ENCODE data around the gene ANTKMT. TPM values are rescaled to one million over a fixed set of nuclear protein-coding genes. Genes with fewer than 3 reads are reported as not detected.

ANTKMT gene
- total and polyA plus RNA-seq, 2 of the 4 experiments (the other 2 are of a cell fraction), result 7.3 to 16.2 TPM

- no peak overlapping the region for H3K14ac ChIP-seq (replicated peaks; ENCODE audit: low read depth, low read length)
- no peak overlapping the region for H3K9ac ChIP-seq (ENCODE audit: low read depth, low read length)
- no peak overlapping the region for H3K4ac ChIP-seq (ENCODE audit: low read depth, low read length)
- no peak overlapping the region for H3K18ac ChIP-seq (ENCODE audit: low read depth, low read length)
- H3K4me3 ChIP-seq (ENCODE audit: insufficient read depth, low read depth, low read length), result no peak overlapping the region
- no peak overlapping the region for H4K8ac ChIP-seq (ENCODE audit: low read depth in 2 of 2, low read length in 2 of 2)
- H2BK20ac ChIP-seq (ENCODE audit: low read depth, low read length), result no peak overlapping the region
- H2AK9ac ChIP-seq (replicated peaks; ENCODE audit: low read depth, low read length, poor library complexity), result peak overlapping the region; percentile 35
- H4K5ac ChIP-seq (ENCODE audit: low read depth, low read length), result no peak overlapping the region
- DNase-seq, result no peak
- peaks cover 13 to 15% of the 10 kb centered on the region in 2 experiments for H3K79me1 ChIP-seq (ENCODE audit: low read depth in 1 of 2, low read length in 2 of 2)
- no peak overlapping the region for H3K56ac ChIP-seq (ENCODE audit: extremely low read depth, insufficient read depth, low read length)
- dilution Hi-C loops (cut with HindIII; ENCODE audit: low sequenced_read_pairs, unreplicated experiment), result no loop called here
- no peak overlapping the region for H2BK5ac ChIP-seq (ENCODE audit: low read depth, low read length, poor library complexity, severe bottlenecking)
- TF ChIP-seq USF2 (IDR thresholded peaks at IDR 0.05; ENCODE audit: low read depth, low read length) (no peak), CHD1 (IDR thresholded peaks at IDR 0.05; ENCODE audit: low read depth, low read length) (no peak), MXI1 (IDR thresholded peaks at IDR 0.05; ENCODE audit: borderline replicate concordance, low read depth, low read length) (no peak), BHLHE40 (IDR thresholded peaks at IDR 0.05; ENCODE audit: low read depth, low read length) (no peak), RCOR1 (IDR thresholded peaks at IDR 0.05; ENCODE audit: insufficient replicate concordance, low read length) (no peak), ELK1 (IDR thresholded peaks at IDR 0.05; ENCODE audit: borderline replicate concordance, low read depth, low read length) (no peak), CTCF (conservative IDR thresholded peaks at IDR 0.05; ENCODE audit: low read depth, low read length) (no peak), SMC3 (IDR thresholded peaks at IDR 0.05; ENCODE audit: low read depth, low read length) (no peak), RFX5 (IDR thresholded peaks at IDR 0.05; ENCODE audit: low read depth, low read length) (no peak), NFE2L2 (IDR thresholded peaks at IDR 0.05; ENCODE audit: low read depth, low read length) (no peak), MAFK (IDR thresholded peaks at IDR 0.05; ENCODE audit: low read depth, low read length) (no peak), RAD21 (IDR thresholded peaks at IDR 0.05; ENCODE audit: low read length) (no peak)
- no peak overlapping the region for H3K27ac ChIP-seq (ENCODE audit: insufficient read depth, low read length)
- H2AK5ac ChIP-seq (ENCODE audit: low read depth, low read length), result no peak overlapping the region
- H3K36me3 ChIP-seq (ENCODE audit: control insufficient read depth, insufficient read depth, low read length), result peaks cover 1% of the 10 kb centered on the region; the same call in 1 of the 2 replicates
- ChIA-PET CTCF (no interaction called here), POLR2A (ENCODE audit: unreplicated experiment) (no interaction called here)
- peaks cover 2% of the 10 kb centered on the region; the same call in 1 of the 2 replicates for H3K9me1 ChIP-seq (ENCODE audit: insufficient read depth, low read length)
- H3K4me1 ChIP-seq (ENCODE audit: control insufficient read depth, insufficient read depth, low read length), result peaks cover 14% of the 10 kb centered on the region
- in situ Hi-C loops (cut with MboI; ENCODE audit: low sequenced_read_pairs), result loop anchor here (25.0 kb wide), 1 partner anchor 339 kb away; the partner anchor contains the start of gene SSTR5
- H4K91ac ChIP-seq (ENCODE audit: insufficient read depth, low read depth, low read length), result no peak overlapping the region
- H3K9me3 ChIP-seq (ENCODE audit: control insufficient read depth, insufficient read depth, low read length), result no peaks in the 10 kb centered on the region
- no peak overlapping the region for H3K4me2 ChIP-seq (ENCODE audit: low read depth, low read length)
- ATAC-seq (ENCODE audit: low read depth), result no peak
- no peaks in the 10 kb centered on the region for H4K20me1 ChIP-seq (ENCODE audit: insufficient read depth, low read length)
- H2BK120ac ChIP-seq (ENCODE audit: low read depth, low read length), result no peak overlapping the region
- no TSS peak for BruUV-seq (replicated peaks)
- 97% methylated on average over 11 of the region's 24 CpGs; no CpG with 5 or more reads in 1 of the 2 experiments for WGBS, 2 experiments (ENCODE audit: extremely low coverage in 2 of 2, insufficient read length in 1 of 2)
- H2BK15ac ChIP-seq (ENCODE audit: low read depth, low read length), result no peak overlapping the region
- H3K27me3 ChIP-seq (ENCODE audit: control insufficient read depth, insufficient read depth, low read length), result no peaks in the 10 kb centered on the region
- H2AFZ ChIP-seq (replicated peaks; ENCODE audit: low read length, poor library complexity), result peak overlapping the region; percentile 5
- no peak overlapping the region for H3K23ac ChIP-seq (ENCODE audit: low read depth, low read length)
- intact Hi-C loops (cut with micrococcal nuclease), result no loop called here
These were observed 2.1 kb downstream of the ANTKMT start for GRCh38 chr16:722835-723633.

Measured in IMR-90 (cell line).